Colonic mucosa (tissue), 4 donors: ENCODE measurements around the gene PRKACA. TPM values are rescaled to one million over a fixed set of nuclear protein-coding genes. Genes with fewer than 3 reads are reported as not detected.

Experiments
- DNase-seq: peaks from one replicate; pipeline ENCODE4 v3.0.0-alpha.2; 2020
- H3K27ac ChIP-seq: fragments of 200-600 bp; one replicate; pipeline ENCODE4 v1.8.0; 2021
- H3K27me3 ChIP-seq: fragments of 200-600 bp; one replicate; pipeline ENCODE4 v1.8.0; 2021
- H3K36me3 ChIP-seq: fragments of 200-600 bp; one replicate; pipeline ENCODE4 v1.8.0; 2021
- H3K4me1 ChIP-seq: fragments of 200-600 bp; one replicate; pipeline ENCODE4 v1.8.0; 2021; ENCODE audit warnings: mild to moderate bottlenecking
- H3K4me3 ChIP-seq: fragments of 200-600 bp; one replicate; pipeline ENCODE4 v1.8.0; 2021
- H3K9ac ChIP-seq, 2 donors: one replicate each; pipeline ENCODE4 v1.7.0; 2013; ENCODE audit warnings: control low read depth in 2 of 2, low read depth in 2 of 2, low read length in 2 of 2
- H3K9me3 ChIP-seq: fragments of 200-600 bp; one replicate; pipeline ENCODE4 v1.8.0; 2021
- intact Hi-C: fragments of 100-400 bp; cut with DNase I; formaldehyde crosslinking; loops from one replicate; pipeline ENCODE4 v1.14.1; 2022
- total RNA-seq, 2 donors: library from RNA; stranded (reverse); fragmentation: NEBNext Ultra II Directional in 1 of 2; extraction: Animal tissue kit (Norgen Biotek cat#: 25700) in 1 of 2; gene quantifications; one replicate each; pipeline ENCODE4 v1.2.1, GENCODE V29; 2021
- TF ChIP-seq, protein P1 (sequence below): fragments of 200-600 bp; IDR thresholded peaks from one replicate; pipeline ENCODE4 v1.8.0; 2022; ENCODE audit warnings: antibody characterized with exemption, mild to moderate bottlenecking
- donor health status: healthy.
- donor health status: DM: no; HTN: no; CAD: no.
- donor health status: DM: no; HTN: no; CAD: no.

The PRKACA gene
- total RNA-seq, 2 donors from 2014 or later: 71.0 to 89.3 TPM

DNA sequence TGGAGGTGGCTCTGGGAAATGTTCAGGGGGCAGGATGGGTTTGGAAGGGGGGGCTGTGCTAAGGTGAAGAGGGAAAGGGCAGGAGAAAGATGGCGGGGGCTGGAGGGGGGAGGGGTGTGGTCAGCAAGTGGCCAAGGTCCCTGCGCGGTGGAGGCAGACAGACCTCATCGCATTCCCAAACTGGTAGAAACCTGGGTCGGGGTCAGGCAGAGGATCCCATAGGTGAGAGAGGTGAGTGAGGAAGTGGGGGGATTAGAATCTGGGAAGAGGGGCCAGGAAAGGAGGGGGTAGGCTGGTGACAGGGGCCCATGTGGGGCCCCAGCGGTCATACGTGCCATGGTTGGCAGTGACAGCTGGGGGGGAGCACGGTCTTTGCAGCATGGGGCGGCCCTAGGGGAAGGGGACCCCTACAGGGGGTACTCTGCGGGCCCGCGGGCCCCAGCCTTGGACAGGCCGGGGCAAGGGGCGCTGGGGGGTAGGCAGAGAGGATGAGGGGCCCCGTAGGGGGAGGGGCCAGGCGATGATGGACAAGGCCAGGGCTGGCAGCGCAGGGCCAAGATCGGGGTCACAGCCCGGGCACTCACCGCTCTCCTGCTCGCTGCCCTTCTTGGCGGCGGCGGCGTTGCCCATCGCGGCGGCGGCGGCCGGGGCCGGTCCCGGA is 514 bp downstream of the PRKACA start:
- peak overlapping the region; percentile 40 for H3K27ac ChIP-seq

DNA sequence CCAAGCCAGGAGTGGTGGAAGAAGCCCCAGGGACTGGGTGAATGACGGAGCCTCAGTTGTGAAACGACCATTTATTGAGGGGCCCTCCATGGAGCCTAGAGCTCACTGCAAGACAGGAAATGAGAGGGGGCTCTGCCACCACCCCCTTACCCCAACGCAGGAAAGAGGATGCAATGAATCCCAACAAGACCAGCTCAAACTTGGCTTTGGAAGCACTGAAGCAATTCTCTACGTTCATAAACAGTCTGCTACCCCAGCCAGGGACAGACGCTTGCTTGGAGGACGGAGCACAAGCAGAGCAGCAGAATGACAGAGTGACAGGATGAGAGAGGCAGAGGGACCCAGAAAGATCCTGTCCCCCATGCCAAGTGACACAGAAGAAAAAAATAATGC is 1.0 kb downstream of the PRKACA start:
- peaks cover 10% of the 10 kb centered on the region for H3K4me1 ChIP-seq
- no peak for DNase-seq
- H3K36me3 ChIP-seq: no peaks in the 10 kb centered on the region
- intact Hi-C loops: no loop called here
- peak overlapping the region; percentile 80 to 89 for H3K9ac ChIP-seq
- H3K27me3 ChIP-seq: no peaks in the 10 kb centered on the region
- TF ChIP-seq, protein P1, sequence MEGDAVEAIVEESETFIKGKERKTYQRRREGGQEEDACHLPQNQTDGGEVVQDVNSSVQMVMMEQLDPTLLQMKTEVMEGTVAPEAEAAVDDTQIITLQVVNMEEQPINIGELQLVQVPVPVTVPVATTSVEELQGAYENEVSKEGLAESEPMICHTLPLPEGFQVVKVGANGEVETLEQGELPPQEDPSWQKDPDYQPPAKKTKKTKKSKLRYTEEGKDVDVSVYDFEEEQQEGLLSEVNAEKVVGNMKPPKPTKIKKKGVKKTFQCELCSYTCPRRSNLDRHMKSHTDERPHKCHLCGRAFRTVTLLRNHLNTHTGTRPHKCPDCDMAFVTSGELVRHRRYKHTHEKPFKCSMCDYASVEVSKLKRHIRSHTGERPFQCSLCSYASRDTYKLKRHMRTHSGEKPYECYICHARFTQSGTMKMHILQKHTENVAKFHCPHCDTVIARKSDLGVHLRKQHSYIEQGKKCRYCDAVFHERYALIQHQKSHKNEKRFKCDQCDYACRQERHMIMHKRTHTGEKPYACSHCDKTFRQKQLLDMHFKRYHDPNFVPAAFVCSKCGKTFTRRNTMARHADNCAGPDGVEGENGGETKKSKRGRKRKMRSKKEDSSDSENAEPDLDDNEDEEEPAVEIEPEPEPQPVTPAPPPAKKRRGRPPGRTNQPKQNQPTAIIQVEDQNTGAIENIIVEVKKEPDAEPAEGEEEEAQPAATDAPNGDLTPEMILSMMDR: no peak
- peak overlapping the region; percentile 88 for H3K4me3 ChIP-seq
- H3K27ac ChIP-seq: no peak overlapping the region
- no peaks in the 10 kb centered on the region for H3K9me3 ChIP-seq

More for the DNA sequence above, 514 bp downstream of the PRKACA start:
- H3K9me3 ChIP-seq: no peaks in the 10 kb centered on the region
- DNase-seq: peak; percentile 31
- H3K4me3 ChIP-seq: peak overlapping the region; percentile 88
- no peaks in the 10 kb centered on the region for H3K27me3 ChIP-seq
- H3K4me1 ChIP-seq: peaks cover 10% of the 10 kb centered on the region
- H3K9ac ChIP-seq: peak overlapping the region; percentile 80 to 89
- TF ChIP-seq, protein P1: no peak
- intact Hi-C loops: no loop called here
- no peaks in the 10 kb centered on the region for H3K36me3 ChIP-seq

DNA sequence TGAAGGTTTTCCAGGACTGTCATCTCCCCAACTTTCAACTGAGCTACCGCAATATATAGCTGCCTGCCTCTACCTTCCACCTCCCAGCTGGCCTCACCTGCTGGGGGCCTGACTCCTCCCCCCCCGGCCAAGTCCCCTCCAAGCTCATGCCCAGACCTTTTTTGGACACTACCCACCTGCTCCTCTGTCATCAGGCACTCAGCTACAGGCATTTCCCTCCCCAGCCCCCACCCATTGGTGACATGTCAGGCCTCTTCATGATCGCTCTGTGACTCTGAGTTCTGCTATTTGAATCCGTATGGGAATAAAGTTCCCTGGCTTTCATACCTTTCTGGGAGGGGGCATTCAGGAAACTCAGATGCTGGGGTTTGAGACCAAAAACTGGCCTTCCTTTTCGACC is 1.8 kb downstream of the PRKACA start:
- H3K27ac ChIP-seq: no peak overlapping the region
- TF ChIP-seq, protein P1: no peak
- no peaks in the 10 kb centered on the region for H3K36me3 ChIP-seq
- intact Hi-C loops: no loop called here
- H3K4me3 ChIP-seq: no peak overlapping the region
- no peaks in the 10 kb centered on the region for H3K27me3 ChIP-seq
- no peaks in the 10 kb centered on the region for H3K9me3 ChIP-seq
- H3K4me1 ChIP-seq: peaks cover 10% of the 10 kb centered on the region
- no peak for DNase-seq
- H3K9ac ChIP-seq: no peak overlapping the region

DNA sequence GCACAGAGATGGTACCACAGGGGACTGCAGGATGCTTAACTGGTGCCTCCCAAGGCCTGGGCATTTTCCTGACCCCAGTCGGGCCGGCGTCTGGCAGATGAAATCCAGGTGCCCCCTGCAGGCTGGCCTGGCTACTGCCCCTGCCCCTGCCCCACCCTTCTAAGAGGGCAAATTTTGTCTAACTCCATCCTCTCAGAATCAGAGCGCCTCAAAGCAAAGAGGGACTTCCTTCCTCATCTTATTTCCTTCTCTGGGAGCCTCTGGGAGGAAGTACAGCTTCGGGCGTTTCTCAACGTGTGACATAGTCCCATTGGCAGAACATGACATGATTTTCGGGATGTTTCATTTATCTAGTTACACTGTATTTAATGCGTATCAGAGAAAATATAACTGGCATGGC is 2.7 kb downstream of the PRKACA start:
- H3K4me3 ChIP-seq: no peak overlapping the region
- no peaks in the 10 kb centered on the region for H3K9me3 ChIP-seq
- intact Hi-C loops: no loop called here
- H3K9ac ChIP-seq: no peak overlapping the region
- H3K36me3 ChIP-seq: no peaks in the 10 kb centered on the region
- no peak overlapping the region for H3K27ac ChIP-seq
- peak; percentile 60 for DNase-seq
- peaks cover 10% of the 10 kb centered on the region for H3K4me1 ChIP-seq
- H3K27me3 ChIP-seq: no peaks in the 10 kb centered on the region
- TF ChIP-seq, protein P1: peak; percentile 42

DNA sequence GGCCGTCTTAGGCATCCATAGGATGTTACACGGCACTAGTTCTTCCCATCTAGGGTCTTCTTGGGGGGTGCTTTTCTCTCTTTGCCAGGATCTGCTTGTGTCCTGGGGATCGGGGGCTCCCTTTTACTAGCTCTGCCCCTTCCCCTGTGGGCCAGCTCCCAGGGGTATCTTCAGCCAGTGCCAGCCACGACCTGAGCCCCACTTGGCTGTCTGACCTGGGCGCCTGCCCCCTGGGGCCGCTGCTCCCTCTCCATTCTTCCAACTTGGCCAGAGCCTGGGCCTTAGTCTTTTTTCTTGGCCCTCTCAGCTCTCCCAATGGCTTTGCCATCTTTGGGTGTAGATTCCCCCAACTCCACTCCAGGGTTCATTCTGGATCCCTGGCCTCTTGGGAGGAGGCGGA is 3.1 kb downstream of the PRKACA start:
- Histone ChIP-seq H3K4me1 (peaks cover 10% of the 10 kb centered on the region), H3K27me3 (no peaks in the 10 kb centered on the region), H3K27ac (no peak overlapping the region), H3K9ac (no peak overlapping the region), H3K9me3 (no peaks in the 10 kb centered on the region), H3K4me3 (no peak overlapping the region), H3K36me3 (no peaks in the 10 kb centered on the region)
- intact Hi-C loops: no loop called here
- TF ChIP-seq, protein P1: no peak
- no peak for DNase-seq
